Stimulated activated CD4-positive, alpha-beta T cell treated with anti-CD3 and anti-CD28 coated beads, Interleukin-2, amount 100 ng/mL, for 24 hours (primary cell): ENCODE results near the gene PABPN1.
"Not testable (repeated sequence)": the region's sequence is repeated elsewhere in the genome, so short reads cannot be mapped to it uniquely, and the experiment has no call there.

ENCODE experiments used
- DNase-seq, 2 donors: peaks; one replicate each; pipeline ENCODE4 v3.0.0-alpha.2; 2020

Gene PABPN1

GRCh38 chr14:23301969-23302289, 19.3 kb upstream of the PABPN1 start:
- no peak for DNase-seq

DNA sequence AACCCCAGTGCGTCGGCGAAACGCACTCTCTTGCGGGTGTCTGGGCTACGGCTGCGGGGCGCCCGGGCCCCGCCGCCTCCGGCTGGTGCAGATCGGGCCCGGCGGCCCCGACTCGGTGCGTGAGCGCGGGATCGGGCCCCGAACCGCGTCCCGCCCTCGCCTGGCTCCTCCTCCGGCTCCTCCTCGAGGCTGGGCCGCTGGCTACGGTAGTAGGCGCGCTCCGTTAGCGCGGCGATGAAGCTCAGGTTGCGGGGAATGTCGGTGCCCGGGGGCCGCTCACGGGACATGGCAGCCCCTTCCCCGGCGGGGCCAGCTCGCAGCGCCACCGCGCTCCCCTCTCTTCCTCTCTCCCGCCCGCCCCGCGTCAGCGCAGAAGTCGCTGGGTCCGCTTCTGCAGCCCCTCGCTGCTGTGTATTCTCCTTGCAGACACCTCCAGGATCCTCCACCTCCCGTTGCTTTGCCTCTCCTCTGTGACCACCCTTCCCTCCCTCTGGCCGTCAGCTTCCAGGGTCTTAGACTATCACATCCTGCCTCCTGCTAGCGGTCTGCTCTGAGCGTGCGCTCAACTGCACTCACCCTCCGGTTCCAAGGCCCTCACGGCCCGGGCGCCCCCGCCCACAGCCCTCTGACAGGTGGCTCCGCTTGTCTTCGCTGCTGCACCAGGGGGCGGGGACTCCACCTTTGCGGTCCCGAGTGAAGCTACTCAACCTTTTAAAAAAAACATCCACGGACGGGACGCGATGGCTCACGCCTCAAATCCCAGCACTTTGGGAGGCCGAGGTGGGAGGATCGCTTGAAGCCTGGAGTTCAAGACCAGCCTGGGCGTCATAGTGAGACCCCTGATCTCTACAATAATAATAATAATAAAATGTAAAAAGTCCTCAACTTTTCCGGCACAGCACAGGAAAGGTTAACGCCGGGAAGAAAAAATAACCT, 18.7 kb upstream of the PABPN1 start, which contains the start of gene PPP1R3E:
Gene PPP1R3E (minus strand): TSS at position 570 of the 936 bp plus-strand sequence. CDS start 283 bp downstream, at position 287.
- DNase-seq, result peak; percentile 87 to 91

GRCh38 chr14:23306412-23307145, 14.7 kb upstream of the PABPN1 start, which contains the start of gene BCL2L2:
Gene BCL2L2 (plus strand): TSS chr14:23306833. CDS start chr14:23307768, 935 bp downstream.
- no peak for DNase-seq

DNA sequence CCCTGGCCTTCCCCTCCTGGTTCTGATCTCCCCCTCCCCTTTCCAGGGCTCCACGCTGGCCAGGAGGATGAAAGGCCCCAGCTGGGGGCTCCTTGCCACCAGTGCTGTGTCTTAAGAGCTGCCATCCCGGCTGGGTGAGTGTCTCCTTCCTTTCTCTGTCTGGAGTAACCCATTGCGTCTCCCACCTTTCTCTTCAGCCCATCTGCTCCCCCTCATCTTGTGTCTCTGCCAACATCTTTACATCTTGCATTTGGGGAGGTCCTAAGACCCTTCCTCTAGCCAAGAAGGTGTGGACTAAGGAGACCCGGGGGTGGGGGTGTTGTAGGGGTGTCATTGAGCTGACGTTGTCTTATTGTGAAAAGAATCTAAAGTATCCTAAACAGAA, 14.1 kb upstream of the PABPN1 start:
- DNase-seq, result no peak

GRCh38 chr14:23307687-23308644, 13.3 kb upstream of the PABPN1 start:
- DNase-seq, result no peak

DNA sequence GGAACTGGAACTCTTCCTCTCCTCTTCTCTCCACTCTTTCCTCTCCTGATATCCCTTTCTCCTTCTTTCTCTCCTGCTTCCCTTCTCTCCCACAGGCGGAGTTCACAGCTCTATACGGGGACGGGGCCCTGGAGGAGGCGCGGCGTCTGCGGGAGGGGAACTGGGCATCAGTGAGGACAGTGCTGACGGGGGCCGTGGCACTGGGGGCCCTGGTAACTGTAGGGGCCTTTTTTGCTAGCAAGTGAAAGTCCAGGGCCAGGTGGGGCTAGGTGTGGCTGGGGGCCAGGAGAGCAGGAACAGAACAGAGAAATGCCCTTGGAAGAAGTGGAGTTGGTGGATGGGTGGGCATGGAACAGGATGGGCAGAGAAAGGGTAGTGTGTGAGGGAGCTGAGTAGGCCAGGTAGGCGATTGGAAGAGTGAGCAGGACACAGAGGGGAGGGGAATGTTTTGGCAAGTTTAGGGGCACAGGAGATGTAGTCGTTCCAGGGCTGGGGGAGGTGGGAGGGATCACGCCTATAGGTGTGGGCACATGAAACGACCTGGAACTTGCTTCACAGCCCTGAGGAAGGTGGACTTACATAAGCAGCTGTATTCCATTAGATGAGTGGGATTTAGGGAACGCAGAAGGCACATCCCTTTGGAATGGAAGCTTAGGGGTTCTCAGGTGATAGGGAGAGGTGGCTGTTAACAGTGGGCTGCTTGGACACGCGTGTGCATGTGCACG, 12.4 kb upstream of the PABPN1 start:
- DNase-seq, result no peak

- DNase-seq, result no peak
Measured at GRCh38 chr14:23310546-23310945, 10.7 kb upstream of the PABPN1 start.

DNA sequence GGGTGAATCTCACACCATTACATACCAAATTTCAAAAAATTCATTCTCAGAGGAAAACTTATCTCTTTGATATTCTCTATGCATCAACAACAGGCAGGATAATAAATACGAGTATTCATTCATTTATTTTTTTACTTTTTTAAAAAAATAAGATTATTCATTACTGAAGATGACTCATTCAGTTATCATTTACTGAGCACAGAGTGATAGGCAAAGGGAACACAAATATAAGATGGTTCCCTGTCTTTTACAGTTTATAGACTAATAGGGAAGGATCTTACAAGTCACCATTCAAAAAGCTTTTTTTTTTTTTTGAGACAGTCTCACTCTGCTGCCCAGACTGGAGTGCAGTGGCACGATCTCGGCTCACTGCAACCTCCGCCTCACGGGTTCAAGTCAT, 5.0 kb upstream of the PABPN1 start:
- DNase-seq, result no peak

- DNase-seq, result no peak
Measured at GRCh38 chr14:23319746-23320583, 1.3 kb upstream of the PABPN1 start.

GRCh38 chr14:23321572-23322547, 603 bp downstream of the PABPN1 start:
- DNase-seq, result peak; percentile 60 to 67

DNA sequence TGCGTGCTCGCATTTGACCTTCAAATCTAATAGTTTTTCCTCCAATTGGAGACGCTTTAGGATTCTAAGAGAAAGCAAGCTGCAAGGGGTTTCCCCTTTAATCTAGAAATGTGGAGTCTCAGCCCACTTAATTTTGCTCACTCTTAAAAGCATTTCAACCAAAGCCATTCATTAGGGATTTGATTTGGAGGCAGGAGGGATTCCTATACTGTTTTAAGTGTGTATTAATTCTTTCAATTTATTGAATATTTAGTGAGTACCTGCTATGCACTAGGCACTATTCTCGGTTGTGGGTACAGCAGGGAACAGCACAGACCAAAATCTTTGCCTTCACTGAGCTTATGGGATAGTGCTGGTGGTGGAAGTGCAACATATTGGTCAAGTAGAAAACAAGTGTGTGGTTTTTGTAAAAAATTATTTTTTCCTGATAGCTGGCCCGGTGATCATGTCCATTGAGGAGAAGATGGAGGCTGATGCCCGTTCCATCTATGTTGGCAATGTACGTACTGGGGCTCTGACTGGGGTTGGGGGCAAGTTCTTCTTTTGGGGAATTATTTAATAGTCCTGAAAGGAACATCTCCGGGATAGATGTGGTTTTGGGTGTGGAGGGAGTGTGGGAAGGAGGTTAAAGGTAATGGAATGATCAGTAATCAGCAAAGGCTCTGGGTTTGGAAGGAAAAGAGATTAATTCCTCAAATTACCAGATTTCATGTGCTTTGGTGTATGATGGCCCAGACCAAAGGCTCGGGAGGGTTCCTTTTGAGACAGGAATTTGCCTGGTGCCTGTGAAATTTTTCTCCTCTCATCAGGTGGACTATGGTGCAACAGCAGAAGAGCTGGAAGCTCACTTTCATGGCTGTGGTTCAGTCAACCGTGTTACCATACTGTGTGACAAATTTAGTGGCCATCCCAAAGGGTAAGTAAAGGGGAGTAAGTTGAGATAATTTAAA, 1.6 kb downstream of the PABPN1 start:
- no peak for DNase-seq

DNA sequence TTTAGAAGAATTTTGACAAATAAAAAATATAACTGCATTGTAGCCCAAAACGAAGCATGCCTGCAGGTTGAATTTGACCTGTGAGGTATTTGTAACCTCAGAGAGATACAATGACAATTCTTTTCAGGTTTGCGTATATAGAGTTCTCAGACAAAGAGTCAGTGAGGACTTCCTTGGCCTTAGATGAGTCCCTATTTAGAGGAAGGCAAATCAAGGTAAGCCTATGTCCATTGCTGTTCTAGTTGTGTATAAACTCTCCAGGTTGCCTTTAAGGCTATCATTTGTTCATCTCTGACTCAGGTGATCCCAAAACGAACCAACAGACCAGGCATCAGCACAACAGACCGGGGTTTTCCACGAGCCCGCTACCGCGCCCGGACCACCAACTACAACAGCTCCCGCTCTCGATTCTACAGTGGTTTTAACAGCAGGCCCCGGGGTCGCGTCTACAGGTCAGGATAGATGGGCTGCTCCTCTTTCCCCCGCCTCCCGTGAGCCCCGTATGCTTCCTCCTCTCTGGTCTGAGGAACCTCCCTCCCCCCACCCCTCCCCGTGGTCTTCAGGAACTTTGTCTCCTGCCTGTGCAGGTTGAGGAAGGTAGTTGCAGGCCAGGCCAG, 2.7 kb downstream of the PABPN1 start:
- DNase-seq, result no peak

GRCh38 chr14:23324455-23324846, 3.2 kb downstream of the PABPN1 start:
- no peak for DNase-seq

GRCh38 chr14:23324993-23325392, 3.7 kb downstream of the PABPN1 start:
- no peak for DNase-seq

GRCh38 chr14:23325746-23326145, 4.5 kb downstream of the PABPN1 start:
- DNase-seq, result not testable (repeated sequence)

- DNase-seq, result no peak
Measured at GRCh38 chr14:23326491-23327332, 5.5 kb downstream of the PABPN1 start.
